ENCODE data around the gene SLC9B2. TPM values are rescaled to one million over a fixed set of nuclear protein-coding genes. Genes with fewer than 3 reads are reported as not detected.
"Not testable (repeated sequence)": the region's sequence is repeated elsewhere in the genome, so short reads cannot be mapped to it uniquely, and the experiment has no call there.

SLC9B2 gene
- total and polyA plus RNA-seq, 10 of the 15 experiments (the other 5 are each of a cell fraction or from before 2014, with no cell fraction given), result 8.9 to 32.5 (median 25.3) TPM

DNA sequence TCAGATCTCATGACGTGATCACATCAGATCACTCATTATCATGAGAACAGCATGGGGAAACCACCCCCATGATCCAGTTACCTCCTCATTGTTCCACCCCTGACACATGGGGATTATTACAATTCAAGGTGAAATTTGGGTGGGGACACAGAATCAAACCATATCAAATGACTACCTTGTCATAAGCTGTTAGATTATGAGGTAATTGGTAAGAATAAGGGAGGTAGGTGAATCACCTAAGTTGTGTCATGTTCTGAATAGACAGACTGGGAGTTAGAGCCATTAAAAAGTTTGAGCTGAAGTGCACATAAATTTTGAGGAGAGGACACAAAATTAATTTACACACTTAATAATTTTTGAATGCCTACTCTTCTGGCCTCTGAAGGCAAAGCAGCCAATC, 81.8 kb downstream of the SLC9B2 start (continued):
- TF ChIP-seq, protein P1, sequence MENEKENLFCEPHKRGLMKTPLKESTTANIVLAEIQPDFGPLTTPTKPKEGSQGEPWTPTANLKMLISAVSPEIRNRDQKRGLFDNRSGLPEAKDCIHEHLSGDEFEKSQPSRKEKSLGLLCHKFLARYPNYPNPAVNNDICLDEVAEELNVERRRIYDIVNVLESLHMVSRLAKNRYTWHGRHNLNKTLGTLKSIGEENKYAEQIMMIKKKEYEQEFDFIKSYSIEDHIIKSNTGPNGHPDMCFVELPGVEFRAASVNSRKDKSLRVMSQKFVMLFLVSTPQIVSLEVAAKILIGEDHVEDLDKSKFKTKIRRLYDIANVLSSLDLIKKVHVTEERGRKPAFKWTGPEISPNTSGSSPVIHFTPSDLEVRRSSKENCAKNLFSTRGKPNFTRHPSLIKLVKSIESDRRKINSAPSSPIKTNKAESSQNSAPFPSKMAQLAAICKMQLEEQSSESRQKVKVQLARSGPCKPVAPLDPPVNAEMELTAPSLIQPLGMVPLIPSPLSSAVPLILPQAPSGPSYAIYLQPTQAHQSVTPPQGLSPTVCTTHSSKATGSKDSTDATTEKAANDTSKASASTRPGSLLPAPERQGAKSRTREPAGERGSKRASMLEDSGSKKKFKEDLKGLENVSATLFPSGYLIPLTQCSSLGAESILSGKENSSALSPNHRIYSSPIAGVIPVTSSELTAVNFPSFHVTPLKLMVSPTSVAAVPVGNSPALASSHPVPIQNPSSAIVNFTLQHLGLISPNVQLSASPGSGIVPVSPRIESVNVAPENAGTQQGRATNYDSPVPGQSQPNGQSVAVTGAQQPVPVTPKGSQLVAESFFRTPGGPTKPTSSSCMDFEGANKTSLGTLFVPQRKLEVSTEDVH (IDR thresholded peaks at IDR 0.05; ENCODE audit: low read depth, partially characterized antibody), result no peak
- no peak for TF ChIP-seq MTA3 (IDR thresholded peaks at IDR 0.05; ENCODE audit: borderline replicate concordance, low read length)
- no peak for TF ChIP-seq TAF1 (IDR thresholded peaks at IDR 0.05; ENCODE audit: borderline replicate concordance, low read depth, low read length)

DNA sequence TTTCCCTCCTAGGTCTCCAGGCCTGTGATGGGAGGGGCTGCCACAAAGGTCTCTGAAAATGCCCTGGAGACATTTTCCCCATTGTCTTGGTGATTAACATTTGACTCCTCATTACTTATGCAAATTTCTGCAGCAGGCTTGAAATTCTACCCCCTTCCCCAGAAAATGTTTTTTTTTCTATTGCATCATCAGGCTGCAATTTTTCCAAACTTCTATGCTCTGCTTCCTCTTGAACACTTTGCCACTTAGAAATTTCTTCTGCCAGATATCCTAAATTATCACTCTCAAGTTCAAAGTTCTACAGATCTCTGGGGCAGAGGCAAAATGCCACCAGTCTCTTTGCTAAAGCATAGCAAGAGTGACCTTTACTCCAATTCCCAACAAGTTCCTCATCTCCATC, 82.6 kb downstream of the SLC9B2 start:
- H3K36me3 ChIP-seq (ENCODE audit: control insufficient read depth in 2 of 2, insufficient read depth in 2 of 2, low read length in 1 of 2); H3K27ac ChIP-seq (ENCODE audit: control insufficient read depth, insufficient read depth); H3K4me1 ChIP-seq (ENCODE audit: control insufficient read depth, insufficient read depth, low read length); FAIRE-seq; SMC1A ChIA-PET (ENCODE audit: uncharacterized antibody, unreplicated experiment); CTCF ChIA-PET; H2AFZ ChIP-seq (ENCODE audit: control insufficient read depth, low read depth, low read length); ATAC-seq; RAD21 ChIA-PET (ENCODE audit: unreplicated experiment); in situ Hi-C loops (cut with MboI); H3K9ac ChIP-seq (ENCODE audit: control insufficient read depth, insufficient read depth, low read length); H3K4me2 ChIP-seq (ENCODE audit: control insufficient read depth, insufficient read depth); DNase-seq (ENCODE audit: low read depth, low spot score); POLR2A ChIA-PET; intact Hi-C loops (cut with micrococcal nuclease; ENCODE audit: unreplicated experiment); H3K27me3 ChIP-seq (replicated peaks in 1 of 2; ENCODE audit: control insufficient read depth in 2 of 2, insufficient read depth in 2 of 2, low read length in 1 of 2); H4K20me1 ChIP-seq (ENCODE audit: control insufficient read depth, insufficient read depth); H3K79me2 ChIP-seq (ENCODE audit: control insufficient read depth, insufficient read depth, low read length); BruUV-seq (replicated peaks); H3K4me3 ChIP-seq; H3K9me3 ChIP-seq (replicated peaks; ENCODE audit: control insufficient read depth, insufficient read depth, low read length): not testable (repeated sequence)
